IMR-90 (cell line): ENCODE measurements around the gene ERP27. TPM values are rescaled to one million over a fixed set of nuclear protein-coding genes. Genes with fewer than 3 reads are reported as not detected.

Source experiments
- ATAC-seq: fragments of 200-7000 bp; cut with Tn5 transposase; 2 replicates; pipeline ENCODE4 v1.9.1; 2020; ENCODE audit warnings: low read depth, mild to moderate bottlenecking, moderate library complexity
- BruUV-seq: library from RNA; stranded (reverse); fragments of 400-500 nt; replicated peaks from 2 replicates; lab custom pipeline; 2021; lab: Mats Ljungman, UMichigan
- CTCF ChIA-PET: fragments of 300-600 bp; formaldehyde crosslinking; extraction: SDS; loops from one replicate; lab custom pipeline; 2021; ENCODE audit warnings: antibody characterized with exemption; lab: Yijun Ruan, JAX
- POLR2A ChIA-PET: fragments of 300-600 bp; sonication (Branson Sonifier 250); formaldehyde crosslinking; loops from one replicate; lab custom pipeline; 2022; ENCODE audit warnings: antibody characterized with exemption; ENCODE audit not compliant: unreplicated experiment; lab: Charles Lee
- DNase-seq: peaks from one replicate; pipeline ENCODE4 v3.0.0; 2013
- H2AFZ ChIP-seq: replicated peaks from 2 replicates; pipeline ENCODE3; 2013; ENCODE audit warnings: low read length, mild to moderate bottlenecking; ENCODE audit not compliant: poor library complexity
- H2AK5ac ChIP-seq: 2 replicates; pipeline ENCODE4 v1.6.1; 2013; ENCODE audit warnings: low read depth, low read length, inconsistent platforms
- H2AK9ac ChIP-seq: replicated peaks from 2 replicates; pipeline ENCODE3; 2013; ENCODE audit warnings: mild to moderate bottlenecking, low read depth, low read length, moderate library complexity; ENCODE audit not compliant: poor library complexity
- H2BK120ac ChIP-seq: 2 replicates; pipeline ENCODE4 v1.6.1; 2013; ENCODE audit warnings: low read depth, low read length, inconsistent platforms
- H2BK15ac ChIP-seq: 3 replicates; pipeline ENCODE4 v1.6.1; 2013; ENCODE audit warnings: low read depth, low read length, inconsistent platforms
- H2BK20ac ChIP-seq: 2 replicates; pipeline ENCODE4 v1.6.1; 2013; ENCODE audit warnings: low read depth, mild to moderate bottlenecking, inconsistent platforms, low read length, moderate library complexity
- H2BK5ac ChIP-seq: 2 replicates; pipeline ENCODE4 v1.6.1; 2013; ENCODE audit warnings: mild to moderate bottlenecking, low read depth, low read length, inconsistent platforms; ENCODE audit not compliant: poor library complexity, severe bottlenecking
- H3K14ac ChIP-seq: replicated peaks from 2 replicates; pipeline ENCODE4 v1.6.1; 2013; ENCODE audit warnings: low read depth, low read length, inconsistent platforms
- H3K18ac ChIP-seq: 2 replicates; pipeline ENCODE4 v1.6.1; 2013; ENCODE audit warnings: low read depth, low read length, control low read depth
- H3K23ac ChIP-seq: 2 replicates; pipeline ENCODE4 v1.6.1; 2013; ENCODE audit warnings: low read depth, low read length, inconsistent platforms
- H3K27ac ChIP-seq: 2 replicates; pipeline ENCODE4 v1.5.1; 2013; ENCODE audit warnings: mild to moderate bottlenecking, control low read depth, low read length; ENCODE audit not compliant: insufficient read depth
- H3K27me3 ChIP-seq: 2 replicates; pipeline ENCODE4 v1.6.1; 2013; ENCODE audit warnings: low read length; ENCODE audit not compliant: control insufficient read depth, insufficient read depth
- H3K36me3 ChIP-seq: 2 replicates; pipeline ENCODE4 v1.6.1; 2013; ENCODE audit warnings: low read length, mixed read lengths; ENCODE audit not compliant: control insufficient read depth, insufficient read depth
- H3K4ac ChIP-seq: 2 replicates; pipeline ENCODE4 v1.6.1; 2013; ENCODE audit warnings: low read depth, low read length, inconsistent platforms
- H3K4me1 ChIP-seq: 2 replicates; pipeline ENCODE4 v1.6.1; 2013; ENCODE audit warnings: low read length, mixed read lengths; ENCODE audit not compliant: control insufficient read depth, insufficient read depth
- H3K4me2 ChIP-seq: 2 replicates; pipeline ENCODE4 v1.6.1; 2013; ENCODE audit warnings: low read depth, mild to moderate bottlenecking, control low read depth, low read length, moderate library complexity
- H3K4me3 ChIP-seq: 2 replicates; pipeline ENCODE4 v1.5.1; 2013; ENCODE audit warnings: low read depth, mild to moderate bottlenecking, control low read depth, low read length, moderate library complexity; ENCODE audit not compliant: insufficient read depth
- H3K56ac ChIP-seq: 2 replicates; pipeline ENCODE4 v1.6.1; 2013; ENCODE audit warnings: low read length, inconsistent platforms; ENCODE audit not compliant: insufficient read depth; ENCODE audit errors: extremely low read depth
- H3K79me1 ChIP-seq, 2 experiments: 2 replicates each; pipeline ENCODE4 v1.6.1; 2013; ENCODE audit warnings: low read length in 2 of 2, inconsistent platforms in 1 of 2, low read depth in 1 of 2
- H3K9ac ChIP-seq: 2 replicates; pipeline ENCODE4 v1.6.1; 2013; ENCODE audit warnings: low read depth, low read length, control low read depth
- H3K9me1 ChIP-seq: 2 replicates; pipeline ENCODE4 v1.6.1; 2013; ENCODE audit warnings: low read length, inconsistent platforms; ENCODE audit not compliant: insufficient read depth
- H3K9me3 ChIP-seq: 2 replicates; pipeline ENCODE4 v1.6.1; 2013; ENCODE audit warnings: low read length; ENCODE audit not compliant: control insufficient read depth, insufficient read depth
- H4K20me1 ChIP-seq: 2 replicates; pipeline ENCODE4 v1.6.1; 2013; ENCODE audit warnings: low read length, inconsistent platforms; ENCODE audit not compliant: insufficient read depth
- H4K5ac ChIP-seq: 2 replicates; pipeline ENCODE4 v1.6.1; 2013; ENCODE audit warnings: mild to moderate bottlenecking, low read depth, low read length, control low read depth
- H4K8ac ChIP-seq, 2 experiments: 2 replicates each; pipeline ENCODE4 v1.6.1; 2013; ENCODE audit warnings: low read depth in 2 of 2, low read length in 2 of 2, control low read depth in 1 of 2, inconsistent platforms in 1 of 2
- H4K91ac ChIP-seq: 2 replicates; pipeline ENCODE4 v1.6.1; 2013; ENCODE audit warnings: low read depth, low read length, inconsistent platforms; ENCODE audit not compliant: insufficient read depth
- CEBPB ChIP-seq: IDR thresholded peaks from 2 replicates; pipeline ENCODE4 v1.6.1; 2012; ENCODE audit warnings: low read depth, low read length, improper control_type of control experiment
- CHD1 ChIP-seq: IDR thresholded peaks from 2 replicates; pipeline ENCODE4 v1.6.1; 2012; ENCODE audit warnings: low read depth, low read length, improper control_type of control experiment
- CTCF ChIP-seq: conservative IDR thresholded peaks from 2 replicates; pipeline ENCODE4 v1.5.1; 2012; ENCODE audit warnings: mild to moderate bottlenecking, low read depth, low read length, improper control_type of control experiment
- ELK1 ChIP-seq: fragments of 150-350 bp; IDR thresholded peaks from 2 replicates; pipeline ENCODE4 v1.6.1; 2016; ENCODE audit warnings: low read depth, mild to moderate bottlenecking, low read length, moderate library complexity, borderline replicate concordance
- FOS ChIP-seq: fragments of 150-350 bp; IDR thresholded peaks from 2 replicates; pipeline ENCODE4 v1.6.1; 2016; ENCODE audit warnings: low read depth, low read length
- MAFK ChIP-seq: IDR thresholded peaks from 2 replicates; pipeline ENCODE4 v1.6.1; 2012; ENCODE audit warnings: low read depth, low read length, improper control_type of control experiment
- MAZ ChIP-seq: IDR thresholded peaks from 2 replicates; pipeline ENCODE4 v1.6.1; 2012; ENCODE audit warnings: low read depth, mild to moderate bottlenecking, low read length, improper control_type of control experiment, moderate library complexity, borderline replicate concordance
- MXI1 ChIP-seq: IDR thresholded peaks from 2 replicates; pipeline ENCODE4 v1.6.1; 2012; ENCODE audit warnings: low read depth, mild to moderate bottlenecking, low read length, moderate library complexity, borderline replicate concordance
- NFE2L2 ChIP-seq: fragments of 150-350 bp; IDR thresholded peaks from 2 replicates; pipeline ENCODE4 v1.6.1; 2016; ENCODE audit warnings: low read depth, mild to moderate bottlenecking, low read length
- POLR2A ChIP-seq: IDR thresholded peaks from 2 replicates; pipeline ENCODE4 v1.6.1; 2012; ENCODE audit warnings: mild to moderate bottlenecking, low read depth, low read length
- RAD21 ChIP-seq: IDR thresholded peaks from 2 replicates; pipeline ENCODE4 v1.6.1; 2012; ENCODE audit warnings: low read length, improper control_type of control experiment
- RCOR1 ChIP-seq: IDR thresholded peaks from 2 replicates; pipeline ENCODE4 v1.6.1; 2012; ENCODE audit warnings: mild to moderate bottlenecking, low read length, improper control_type of control experiment; ENCODE audit not compliant: insufficient replicate concordance
- RFX5 ChIP-seq: IDR thresholded peaks from 2 replicates; pipeline ENCODE4 v1.8.0; 2012; ENCODE audit warnings: low read depth, mild to moderate bottlenecking, low read length, moderate library complexity
- SMC3 ChIP-seq: fragments of 150-350 bp; IDR thresholded peaks from 2 replicates; pipeline ENCODE4 v1.6.1; 2016; ENCODE audit warnings: low read depth, mild to moderate bottlenecking, antibody characterized with exemption, low read length, moderate library complexity
- USF2 ChIP-seq: fragments of 150-350 bp; IDR thresholded peaks from 2 replicates; pipeline ENCODE4 v1.6.1; 2017; ENCODE audit warnings: mild to moderate bottlenecking, antibody characterized with exemption, low read length, low read depth
- WGBS, 2 experiments: methylation state at CpG; one replicate each; pipeline versions ENCODE4 v1.1.5 to v1.1.7; 2013; ENCODE audit warnings: missing lambda C conversion rate in 2 of 2; ENCODE audit not compliant: insufficient read length in 1 of 2; ENCODE audit errors: extremely low coverage in 2 of 2; 5-methylcytosine and 5-hydroxymethylcytosine counted together
- dilution Hi-C: fragments of 300-500 bp; cut with HindIII; formaldehyde crosslinking; loops from one replicate; pipeline ENCODE4 v1.14.3; 2018; ENCODE audit warnings: low sequenced_read_pairs; ENCODE audit not compliant: unreplicated experiment
- in situ Hi-C: fragments of 300-500 bp; cut with MboI; formaldehyde crosslinking; loops from 3 replicates; pipeline ENCODE4 v1.14.3; 2019; ENCODE audit warnings: low sequenced_read_pairs, inconsistent platforms, mixed read lengths
- intact Hi-C: fragments of 100-400 bp; cut with micrococcal nuclease; formaldehyde crosslinking; loops from 2 replicates; pipeline ENCODE4 v1.10.0; 2022
- polyA plus RNA-seq, 3 experiments: library from polyadenylated mRNA; depleted of rRNA; stranded (reverse); fragments of >200 nt; gene quantifications; 2 replicates each; pipeline ENCODE4 v1.2.3, GENCODE V29; 2012; ENCODE audit warnings: low replicate concordance in 1 of 3
- total RNA-seq: library from RNA; depleted of rRNA; stranded (reverse); fragments of >200 nt; gene quantifications from 2 replicates; pipeline ENCODE4 v1.2.3, GENCODE V29; 2012

ERP27 gene
- total and polyA plus RNA-seq, 2 of the 4 experiments (the other 2 are of a cell fraction) = not detected

GRCh38 chr12:14923944-14924343 lies 14.4 kb downstream of the ERP27 start:
- H2BK120ac ChIP-seq = no peak overlapping the region
- H3K9me3 ChIP-seq = no peaks in the 10 kb centered on the region
- no peak overlapping the region for H3K4me2 ChIP-seq
- H3K14ac ChIP-seq = no peak overlapping the region
- TF ChIP-seq NFE2L2 = no peak
- TF ChIP-seq POLR2A = no peak
- no peak for TF ChIP-seq CTCF
- no peak for TF ChIP-seq RCOR1
- TF ChIP-seq CEBPB = no peak
- TF ChIP-seq MAFK = no peak
- no peak for TF ChIP-seq MAZ
- no peak for TF ChIP-seq FOS
- no peak for TF ChIP-seq ELK1
- no peak for TF ChIP-seq RFX5
- TF ChIP-seq MXI1 = no peak
- no peak for TF ChIP-seq RAD21
- no peak for TF ChIP-seq USF2
- TF ChIP-seq SMC3 = no peak
- no peak for TF ChIP-seq CHD1
- no peak overlapping the region for H3K23ac ChIP-seq
- dilution Hi-C loops = no loop called here
- no peaks in the 10 kb centered on the region for H3K9me1 ChIP-seq
- no peak overlapping the region for H4K8ac ChIP-seq
- H2AFZ ChIP-seq = no peak overlapping the region
- intact Hi-C loops = no loop called here
- H2BK20ac ChIP-seq = no peak overlapping the region
- no peaks in the 10 kb centered on the region; the same call in 1 of the 2 replicates for H3K27me3 ChIP-seq
- no peak overlapping the region for H2AK9ac ChIP-seq
- no peak overlapping the region for H4K91ac ChIP-seq
- H4K5ac ChIP-seq = no peak overlapping the region
- H3K4ac ChIP-seq = no peak overlapping the region
- no peaks in the 10 kb centered on the region for H4K20me1 ChIP-seq
- H3K79me1 ChIP-seq = no peaks in the 10 kb centered on the region
- CTCF ChIA-PET = no interaction called here
- POLR2A ChIA-PET = no interaction called here
- H3K36me3 ChIP-seq = no peaks in the 10 kb centered on the region
- H3K9ac ChIP-seq = no peak overlapping the region
- no peak overlapping the region for H2AK5ac ChIP-seq
- H3K27ac ChIP-seq = no peak overlapping the region
- peaks cover 2% of the 10 kb centered on the region for H3K4me1 ChIP-seq
- H2BK15ac ChIP-seq = no peak overlapping the region
- no peak overlapping the region for H3K56ac ChIP-seq
- no peak overlapping the region for H2BK5ac ChIP-seq
- no peak overlapping the region for H3K18ac ChIP-seq
- BruUV-seq = no TSS peak
- no CpG with 5 or more reads among the region's 2 CpGs for WGBS, 2 experiments
- DNase-seq = no peak
- in situ Hi-C loops = no loop called here
- no peak overlapping the region for H3K4me3 ChIP-seq
- ATAC-seq = no peak
